Measurements from ENCODE around the gene EIF2A. TPM values are rescaled to one million over a fixed set of nuclear protein-coding genes. Genes with fewer than 3 reads are reported as not detected.
"Not testable (repeated sequence)": the region's sequence is repeated elsewhere in the genome, so short reads cannot be mapped to it uniquely, and the experiment has no call there.

The EIF2A gene
- total RNA-seq, 1 donor from 2014 or later = 80.2 TPM

DNA sequence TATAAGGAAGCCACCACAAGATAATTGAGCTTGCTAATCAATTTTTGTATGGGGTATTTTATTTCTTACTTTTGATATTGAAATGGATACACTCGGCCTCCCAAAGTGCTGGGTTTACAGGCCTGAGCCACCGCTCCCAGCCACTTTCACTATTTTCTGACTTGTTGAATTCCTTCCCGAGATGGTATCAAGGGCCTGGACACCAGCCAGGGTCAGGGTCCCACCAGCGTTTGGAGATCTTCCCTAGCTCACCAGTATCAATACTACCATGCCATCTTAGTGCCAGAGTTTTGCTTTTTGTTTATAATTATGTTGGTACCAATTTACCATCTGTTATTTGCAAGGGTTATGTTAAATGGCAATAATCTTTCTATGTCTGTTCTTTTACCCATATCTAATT lies 51.1 kb downstream of the EIF2A start:
- DNase-seq (no peak), ATAC-seq (no peak)
- intact Hi-C loops (cut with micrococcal nuclease) = no loop called here

DNA sequence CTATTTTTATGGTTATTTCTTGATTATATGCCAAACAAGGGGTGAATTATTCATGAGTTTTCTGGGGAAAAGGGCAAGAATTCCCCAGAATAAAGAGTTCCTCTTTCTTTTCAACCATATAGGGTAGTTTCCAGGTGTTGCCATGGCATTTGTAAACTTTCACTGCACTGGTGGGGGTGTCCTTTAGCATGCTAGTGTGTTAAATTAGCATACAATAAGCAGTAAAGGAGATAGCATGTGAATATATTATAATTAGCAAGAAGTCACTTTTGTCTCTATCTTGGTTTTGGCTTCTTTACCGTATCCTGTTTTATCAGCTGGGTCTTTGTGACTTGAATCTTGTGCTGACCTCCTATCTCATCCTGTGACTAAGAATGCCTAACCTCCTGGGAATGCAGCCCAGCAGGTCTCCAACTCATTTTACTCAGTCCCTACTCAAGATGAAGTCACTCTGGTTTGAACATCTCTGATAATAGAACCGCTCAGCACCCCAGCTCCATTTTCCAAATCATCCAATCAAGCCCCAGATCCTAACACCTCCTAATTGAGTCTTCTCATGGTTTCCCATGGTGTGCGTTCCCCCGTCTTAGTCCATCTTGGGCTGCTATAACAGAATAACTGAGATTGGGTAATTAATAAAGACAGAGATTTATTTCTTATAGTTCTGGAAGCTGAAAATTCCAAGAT lies 53.2 kb downstream of the EIF2A start:
- intact Hi-C loops (cut with micrococcal nuclease) = no loop called here

GRCh38 chr3:150600647-150601530 lies 54.3 kb downstream of the EIF2A start:
- DNase-seq; intact Hi-C loops (cut with micrococcal nuclease); ATAC-seq: not testable (repeated sequence)

More for the DNA sequence above, 53.2 kb downstream of the EIF2A start:
- DNase-seq (no peak), ATAC-seq (no peak)

DNA sequence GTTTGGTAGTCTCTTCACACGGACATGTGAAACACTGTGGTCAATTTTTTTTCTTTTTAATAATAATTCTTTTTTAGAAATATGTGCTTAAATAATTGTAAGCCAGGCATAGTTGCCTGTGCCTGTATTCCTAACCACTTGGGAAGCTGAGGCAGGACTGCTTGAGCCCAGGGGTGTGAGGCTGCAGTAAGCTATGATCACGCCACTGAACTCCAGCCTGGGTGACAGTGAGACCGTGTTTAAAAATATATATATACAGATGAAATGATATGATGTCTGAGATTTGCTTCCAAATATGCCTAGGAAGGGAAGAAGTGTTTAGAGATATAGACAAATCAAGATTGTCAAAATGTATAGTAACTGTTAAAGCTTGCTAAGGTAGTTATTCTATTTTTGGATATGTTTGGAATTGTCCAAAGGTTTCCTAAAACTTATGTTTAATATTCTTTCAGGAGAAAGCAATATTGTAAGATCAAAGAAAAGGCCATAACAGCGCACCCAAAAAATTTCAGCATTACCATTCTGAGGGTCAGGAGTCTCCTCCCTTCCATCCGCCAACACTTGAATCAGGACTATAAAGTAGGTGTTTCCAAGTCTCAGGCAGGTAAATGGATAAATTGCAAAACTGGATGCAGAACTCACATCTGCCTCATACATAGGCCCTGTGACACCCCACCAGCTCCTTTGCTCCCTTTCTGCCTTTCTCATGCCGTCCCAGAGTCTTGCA lies 56.0 kb downstream of the EIF2A start:
- intact Hi-C loops (cut with micrococcal nuclease) = no loop called here
- peak; percentile 22 for ATAC-seq
- DNase-seq = no peak

DNA sequence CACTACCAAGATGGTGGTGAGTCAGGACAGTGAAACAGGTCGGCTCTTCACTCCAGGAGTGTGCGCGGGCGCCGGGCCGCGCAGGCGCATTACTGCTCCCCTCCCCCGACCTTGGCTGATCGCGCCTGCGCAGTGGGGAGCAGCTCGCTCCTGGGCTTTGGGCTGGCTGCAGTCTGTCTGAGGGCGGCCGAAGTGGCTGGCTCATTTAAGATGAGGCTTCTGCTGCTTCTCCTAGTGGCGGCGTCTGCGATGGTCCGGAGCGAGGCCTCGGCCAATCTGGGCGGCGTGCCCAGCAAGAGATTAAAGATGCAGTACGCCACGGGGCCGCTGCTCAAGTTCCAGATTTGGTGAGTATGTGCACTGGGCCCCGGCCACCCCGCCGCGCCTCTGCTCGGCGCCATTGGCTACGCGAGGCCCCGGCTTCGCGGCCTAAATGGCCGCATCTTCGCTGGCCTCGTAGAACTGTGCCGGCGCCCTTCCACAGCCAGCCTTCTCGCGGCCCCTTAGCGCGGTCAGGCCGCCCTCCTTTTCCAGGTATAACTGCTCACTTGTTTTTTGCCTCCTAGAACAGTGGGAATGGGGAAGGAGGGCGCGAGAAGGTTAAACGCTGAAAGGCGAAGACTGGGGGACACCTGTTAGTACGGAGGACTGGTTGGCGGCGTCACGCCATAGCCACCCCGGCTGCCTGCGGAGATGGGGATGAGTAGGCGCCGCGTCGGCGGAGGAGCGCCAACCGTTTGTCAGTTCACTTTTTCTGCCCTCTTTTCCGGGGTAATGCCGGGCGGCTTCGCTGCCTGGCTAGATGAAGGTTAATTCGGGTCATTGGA lies 56.8 kb downstream of the EIF2A start, which contains the start of gene SELENOT:
Gene SELENOT (plus strand): TSS at position 169 of the 827 bp plus-strand sequence. CDS start 42 bp downstream, at position 211.
- DNase-seq (peak; percentile 97), ATAC-seq (peak; percentile 97)
- intact Hi-C loops (cut with micrococcal nuclease) = no loop called here

DNA sequence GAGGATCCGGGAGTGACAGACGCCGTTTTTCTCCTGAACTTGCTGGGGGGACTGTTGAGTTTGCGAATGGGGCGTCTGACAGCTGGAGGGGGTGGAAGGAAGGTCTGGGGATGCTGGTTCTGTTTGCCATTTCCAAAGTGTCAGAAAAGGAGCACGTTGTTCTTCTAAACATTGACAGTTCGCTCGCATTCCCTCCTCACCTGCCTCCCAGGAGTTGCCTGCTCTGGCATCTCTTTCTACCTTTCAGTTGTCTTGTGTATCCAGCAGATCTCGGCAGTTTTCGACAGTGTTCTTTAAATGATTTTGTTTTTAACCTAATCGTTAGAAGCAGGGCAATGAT lies 57.4 kb downstream of the EIF2A start:
- DNase-seq = no peak
- intact Hi-C loops (cut with micrococcal nuclease) = no loop called here
- no peak for ATAC-seq

- intact Hi-C loops (cut with micrococcal nuclease) = no loop called here
- no peak for ATAC-seq
These were observed 59.5 kb downstream of the EIF2A start for GRCh38 chr3:150605998-150606641.

DNA sequence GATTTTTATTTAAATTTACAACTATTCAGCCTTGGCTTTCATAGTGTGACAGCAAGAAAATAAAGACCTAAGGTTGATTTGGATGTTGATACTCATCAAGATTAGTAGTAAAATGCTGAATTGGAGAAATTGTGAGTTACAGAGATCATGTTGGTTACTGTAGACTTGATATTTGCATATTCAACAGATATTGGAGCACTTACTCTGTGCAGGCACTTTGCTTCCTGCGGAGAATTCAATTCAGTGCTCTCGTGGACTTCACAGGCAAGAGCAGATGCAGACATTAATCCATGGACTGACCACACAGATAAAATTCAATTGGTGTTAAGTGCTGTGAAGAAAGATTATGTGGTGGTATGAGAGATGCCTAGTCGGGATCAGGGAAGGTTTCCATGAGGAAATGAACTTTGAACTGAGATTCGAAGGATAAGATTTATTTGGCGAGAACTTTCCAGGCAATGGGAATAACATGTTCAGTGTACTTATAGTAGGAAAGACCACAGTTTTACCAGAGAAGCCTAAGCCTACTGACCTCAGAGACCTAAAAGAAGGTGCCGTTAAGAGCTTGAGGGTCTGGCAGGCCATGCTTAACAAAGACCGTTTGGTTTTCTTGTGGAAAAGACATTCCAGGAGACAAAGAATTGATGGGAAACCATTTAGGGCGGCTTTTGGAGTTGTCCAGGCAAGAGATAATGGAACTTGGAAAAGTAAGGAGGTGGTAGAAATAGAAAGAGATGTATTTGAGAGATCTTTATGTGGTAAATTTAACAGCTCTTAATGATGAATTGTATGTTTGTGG lies 60.9 kb downstream of the EIF2A start:
- ATAC-seq (no peak), DNase-seq (no peak)
- intact Hi-C loops (cut with micrococcal nuclease) = no loop called here

More at GRCh38 chr3:150605998-150606641, 59.5 kb downstream of the EIF2A start:
- DNase-seq = no peak

- DNase-seq = no peak
- ATAC-seq = no peak
- intact Hi-C loops (cut with micrococcal nuclease) = no loop called here
These were observed 63.4 kb downstream of the EIF2A start for GRCh38 chr3:150609988-150610387.

DNA sequence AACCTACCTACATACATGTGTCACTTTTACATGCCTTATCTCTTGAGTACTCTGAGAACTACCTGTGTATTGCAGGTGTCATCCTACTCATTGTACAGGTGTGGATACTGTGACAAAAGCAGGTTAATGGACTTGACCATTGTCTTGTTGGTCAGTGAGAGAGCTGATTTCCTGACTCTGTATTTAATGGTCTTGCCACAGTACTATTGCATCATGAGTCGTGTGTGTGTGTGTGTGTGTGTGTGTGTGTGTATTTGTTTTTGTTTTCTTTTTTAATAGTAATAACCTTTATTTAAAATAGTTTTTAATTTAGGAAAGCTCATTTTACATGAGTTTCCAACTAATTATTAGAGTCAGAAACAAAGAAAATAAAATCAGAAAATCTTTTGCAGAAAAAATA lies 64.2 kb downstream of the EIF2A start:
- ATAC-seq (no peak), DNase-seq (no peak)
- intact Hi-C loops (cut with micrococcal nuclease) = no loop called here

- intact Hi-C loops (cut with micrococcal nuclease) = no loop called here
- no peak for ATAC-seq
- no peak for DNase-seq
These were observed 65.1 kb downstream of the EIF2A start for GRCh38 chr3:150611666-150612065.

DNA sequence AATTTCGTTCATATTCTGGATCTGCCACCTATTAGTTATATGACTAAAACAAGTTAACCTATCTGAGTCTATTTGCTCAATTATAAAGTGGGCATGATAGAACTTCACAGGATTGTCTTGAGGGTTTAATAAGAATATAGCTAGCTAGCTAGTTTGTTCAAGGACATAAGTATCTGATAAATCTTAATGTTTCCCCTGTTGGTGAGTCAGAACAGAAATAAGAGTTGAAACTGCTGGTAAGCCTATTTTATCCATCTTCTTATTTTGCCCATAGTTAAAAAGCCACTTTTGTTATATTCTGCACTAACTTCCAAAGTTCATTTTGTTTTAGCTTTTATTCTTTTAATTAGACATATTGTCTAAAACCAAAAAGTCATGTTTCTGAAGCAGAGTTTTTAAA lies 65.9 kb downstream of the EIF2A start:
- DNase-seq (no peak), ATAC-seq (no peak)
- intact Hi-C loops (cut with micrococcal nuclease) = no loop called here

DNA sequence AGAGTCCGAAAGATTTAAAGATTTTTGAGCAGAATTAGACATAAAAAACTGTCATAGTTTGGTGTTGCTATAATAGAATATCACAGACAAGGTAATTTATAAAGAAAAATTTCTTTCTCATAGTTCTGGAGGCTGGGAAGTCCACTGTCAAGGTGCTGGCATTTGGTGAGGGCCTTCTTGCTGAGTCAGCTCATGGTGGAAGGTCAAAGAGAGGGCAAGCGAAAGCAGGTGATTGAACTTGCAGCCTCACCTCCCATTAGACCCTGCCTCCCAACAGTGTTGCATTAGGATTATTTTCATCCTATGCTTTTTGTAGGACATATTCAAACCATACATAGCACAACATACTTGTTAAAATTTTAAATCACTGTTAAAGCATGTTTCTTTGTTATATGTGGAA lies 66.4 kb downstream of the EIF2A start:
- no peak for ATAC-seq
- DNase-seq = no peak
- intact Hi-C loops (cut with micrococcal nuclease) = no loop called here

DNA sequence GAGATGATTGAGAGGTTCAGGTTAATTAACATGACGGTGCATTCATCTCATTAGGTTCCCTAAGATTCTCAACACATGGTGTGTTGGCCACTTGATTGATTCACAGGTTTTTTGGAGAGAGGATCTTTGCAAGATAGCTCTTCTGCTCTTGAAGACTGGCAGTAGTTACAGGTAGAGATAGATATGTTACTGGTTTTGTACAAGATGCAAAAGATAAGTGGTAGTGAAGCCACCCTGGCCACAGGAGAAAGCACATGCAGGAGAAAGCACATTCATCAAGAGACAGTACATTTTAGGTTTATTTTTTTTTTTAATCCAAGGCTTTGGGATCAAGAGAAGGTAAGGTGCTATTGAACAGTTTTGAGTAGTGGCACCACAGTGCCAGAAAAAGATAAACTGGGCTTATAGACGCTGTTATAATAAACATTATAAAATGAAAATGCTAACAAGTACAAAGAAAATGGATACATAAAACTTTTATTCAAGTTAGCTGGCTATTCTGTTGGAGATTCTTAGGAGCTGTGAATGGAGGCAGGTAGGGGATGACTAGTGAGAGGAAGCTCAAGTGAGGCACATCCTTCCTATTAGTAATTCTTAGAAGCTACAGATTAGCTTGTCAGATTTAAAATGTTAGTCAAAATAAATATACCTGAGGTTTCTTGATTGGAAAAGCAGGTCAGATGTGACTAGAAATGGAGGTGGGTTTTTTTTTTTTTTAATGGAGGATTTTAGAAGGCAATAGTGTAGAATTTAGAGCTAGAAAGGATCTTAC lies 67.3 kb downstream of the EIF2A start:
- DNase-seq (no peak), ATAC-seq (no peak)
- intact Hi-C loops (cut with micrococcal nuclease) = no loop called here

DNA sequence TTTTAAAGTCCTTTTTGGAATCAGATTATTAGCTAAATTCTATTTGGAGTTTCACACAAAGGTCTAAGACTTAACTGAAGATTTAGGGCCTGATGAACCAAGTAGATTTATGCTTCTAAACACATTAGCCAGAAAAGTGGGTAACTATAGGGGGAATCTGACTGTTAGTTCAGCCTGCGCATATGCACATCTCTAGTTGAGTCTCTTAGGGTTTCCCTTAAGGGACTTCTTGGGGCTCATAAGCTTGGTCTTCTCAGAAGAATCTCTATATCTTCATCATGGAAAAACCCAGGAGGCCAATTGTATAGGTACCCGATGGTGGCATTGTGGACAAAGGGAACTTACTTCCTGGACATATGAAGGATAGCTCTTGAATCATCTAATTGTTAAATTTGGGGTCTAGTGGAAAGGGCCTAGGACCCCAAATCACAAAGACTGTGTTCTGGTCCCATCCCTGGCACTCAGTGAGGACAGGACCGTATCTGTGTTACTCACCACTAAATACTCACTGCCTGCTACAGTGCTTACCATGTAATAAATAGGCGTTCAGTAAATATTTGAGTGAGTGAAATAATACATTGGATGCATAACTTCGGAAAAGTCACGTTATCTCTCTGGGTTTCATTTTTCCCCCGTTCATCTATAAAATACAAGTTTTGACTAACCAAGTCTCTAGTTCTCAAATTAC lies 73.6 kb downstream of the EIF2A start:
- no peak for ATAC-seq
- intact Hi-C loops (cut with micrococcal nuclease) = no loop called here

GRCh38 chr3:150622955-150623354 lies 76.4 kb downstream of the EIF2A start:
- intact Hi-C loops (cut with micrococcal nuclease); ATAC-seq; DNase-seq: not testable (repeated sequence)

More for the DNA sequence above, 73.6 kb downstream of the EIF2A start:
- no peak for DNase-seq

Measured in left ventricle myocardium superior (tissue), 1 donor.